IPS DF 19.7 (cell line): Measurements from ENCODE around the gene CFAP99.

ENCODE experiments used
- DNase-seq: peaks from one replicate; pipeline ENCODE4 v3.0.0-alpha.2; 2013; ENCODE audit warnings: low read depth, low spot score

The CFAP99 gene

GRCh38 chr4:2411786-2412510 is 6.8 kb upstream of the CFAP99 start:
- no peak for DNase-seq

- no peak for DNase-seq
Observed at GRCh38 chr4:2412534-2412884, 6.2 kb upstream of the CFAP99 start.

GRCh38 chr4:2412885-2413716 is 5.7 kb upstream of the CFAP99 start:
- DNase-seq = peak; percentile 78

- DNase-seq = no peak
Observed at GRCh38 chr4:2413821-2414610, 4.7 kb upstream of the CFAP99 start.

GRCh38 chr4:2415213-2415612 is 3.5 kb upstream of the CFAP99 start:
- no peak for DNase-seq

- DNase-seq = no peak
Observed at GRCh38 chr4:2415881-2416563, 2.7 kb upstream of the CFAP99 start.

- no peak for DNase-seq
Observed at GRCh38 chr4:2416564-2417225, 2.1 kb upstream of the CFAP99 start.

- DNase-seq = no peak
Observed at GRCh38 chr4:2417226-2417764, 1.5 kb upstream of the CFAP99 start.

- no peak for DNase-seq
Observed at GRCh38 chr4:2417765-2418649, 748 bp upstream of the CFAP99 start, which contains the start of gene ZFYVE28. Gene ZFYVE28, minus strand, starts transcription at chr4:2418645. Its CDS starts 322 bp downstream, at chr4:2418323.

GRCh38 chr4:2419814-2420213 is 1.1 kb downstream of the CFAP99 start:
- no peak for DNase-seq

GRCh38 chr4:2421928-2422327 is 3.2 kb downstream of the CFAP99 start:
- no peak for DNase-seq

GRCh38 chr4:2423066-2423465 is 4.3 kb downstream of the CFAP99 start:
- DNase-seq = no peak

- no peak for DNase-seq
Observed at GRCh38 chr4:2423695-2424094, 4.9 kb downstream of the CFAP99 start.

GRCh38 chr4:2424581-2424980 is 5.8 kb downstream of the CFAP99 start:
- DNase-seq = no peak

GRCh38 chr4:2425386-2426068 is 6.8 kb downstream of the CFAP99 start:
- DNase-seq = no peak

GRCh38 chr4:2426069-2426397 is 7.3 kb downstream of the CFAP99 start:
- no peak for DNase-seq

- no peak for DNase-seq
Observed at GRCh38 chr4:2426711-2427275, 8.0 kb downstream of the CFAP99 start.

GRCh38 chr4:2427383-2428334 is 8.9 kb downstream of the CFAP99 start:
- DNase-seq = no peak
